Endothelial cell of umbilical vein (primary cell): Measurements from ENCODE around the gene CMTM4. TPM values are rescaled to one million over a fixed set of nuclear protein-coding genes. Genes with fewer than 3 reads are reported as not detected.

Source experiments
- BruUV-seq: library from RNA; stranded (reverse); fragments of 400-500 nt; replicated peaks from 2 replicates; lab custom pipeline; 2021; lab: Mats Ljungman, UMichigan
- CTCF ChIA-PET: fragments of 300-600, 350-600 bp; sonication (Branson Sonifier 250); formaldehyde crosslinking; loops from one replicate; lab custom pipeline; 2021; ENCODE audit warnings: antibody characterized with exemption, inconsistent platforms; lab: Charles Lee
- POLR2A ChIA-PET: fragments of 300-600, 350-600 bp; sonication (Branson Sonifier 250); formaldehyde crosslinking; loops from one replicate; lab custom pipeline; 2021; ENCODE audit warnings: antibody characterized with exemption, inconsistent platforms; lab: Charles Lee
- DNase-seq: peaks from one replicate; pipeline ENCODE4 v3.0.0-alpha.2; 2011; ENCODE audit warnings: low read depth, low spot score
- FAIRE-seq: peaks from 2 replicates; lab custom pipeline; 2011; peaks lifted over from hg19 to GRCh38; lab: Jason Lieb, UNC
- H2AFZ ChIP-seq: 2 replicates; pipeline ENCODE4 v1.6.0; 2012; ENCODE audit warnings: low read depth, low read length, control low read depth, inconsistent platforms
- H3K27ac ChIP-seq: 2 replicates; pipeline ENCODE4 v1.5.1; 2011; ENCODE audit warnings: low read depth, mild to moderate bottlenecking, control low read depth, low read length, moderate library complexity; ENCODE audit not compliant: insufficient read depth
- H3K27me3 ChIP-seq, 2 experiments: 2 replicates each; pipeline versions ENCODE4 v1.6.0 to v1.6.1; 2011; ENCODE audit warnings: low read length in 2 of 2, mixed read lengths in 1 of 2; ENCODE audit not compliant: control insufficient read depth in 2 of 2, insufficient read depth in 2 of 2
- H3K36me3 ChIP-seq, 2 experiments: 2 replicates in 1 of 2; 3 replicates in 1 of 2; pipeline ENCODE4 v1.5.1; 2011; ENCODE audit warnings: low read length in 2 of 2, mild to moderate bottlenecking in 1 of 2, moderate library complexity in 1 of 2; ENCODE audit not compliant: control insufficient read depth in 2 of 2, insufficient read depth in 2 of 2; ENCODE audit errors: extremely low read depth in 1 of 2
- H3K4me1 ChIP-seq: 3 replicates; pipeline ENCODE4 v1.5.1; 2011; ENCODE audit warnings: mild to moderate bottlenecking, low read length; ENCODE audit not compliant: control insufficient read depth, insufficient read depth; ENCODE audit errors: extremely low read depth
- H3K4me2 ChIP-seq: 2 replicates; pipeline ENCODE4 v1.6.1; 2011; ENCODE audit warnings: low read length, control low read depth, mixed read lengths; ENCODE audit not compliant: insufficient read depth
- H3K4me3 ChIP-seq, 3 experiments: fragments of 200-600 bp in 1 of 3; sonication (generic), shearing (Covaris generic) in 1 of 3; replicated peaks in 1 of 3; 2 replicates each; pipeline ENCODE4 v1.5.1; 2011 to 2016; ENCODE audit warnings: control low read depth in 3 of 3, low read length in 3 of 3, mild to moderate bottlenecking in 2 of 3, inconsistent platforms in 1 of 3, low read depth in 1 of 3, moderate library complexity in 1 of 3; ENCODE audit not compliant: insufficient read depth in 1 of 3
- H3K79me2 ChIP-seq: 2 replicates; pipeline ENCODE4 v1.6.0; 2012; ENCODE audit warnings: low read length, inconsistent platforms; ENCODE audit not compliant: control insufficient read depth, insufficient read depth
- H3K9ac ChIP-seq: replicated peaks from 2 replicates; pipeline ENCODE3; 2011; ENCODE audit warnings: low read length, control low read depth; ENCODE audit not compliant: insufficient read depth; ENCODE audit errors: extremely low read depth
- H3K9me1 ChIP-seq: replicated peaks from 3 replicates; pipeline ENCODE4 v1.6.0; 2011; ENCODE audit warnings: mild to moderate bottlenecking, low read length; ENCODE audit not compliant: control insufficient read depth, insufficient read depth; ENCODE audit errors: extremely low read depth
- H3K9me3 ChIP-seq: replicated peaks from 2 replicates; pipeline ENCODE4 v1.5.1; 2012; ENCODE audit warnings: low read length, inconsistent platforms; ENCODE audit not compliant: control insufficient read depth, insufficient read depth
- H4K20me1 ChIP-seq: replicated peaks from 2 replicates; pipeline ENCODE3; 2011; ENCODE audit warnings: mild to moderate bottlenecking, low read length; ENCODE audit not compliant: control insufficient read depth, insufficient read depth; ENCODE audit errors: extremely low read depth
- FOS ChIP-seq: IDR thresholded peaks from 2 replicates; pipeline ENCODE4 v1.6.1; 2011; ENCODE audit warnings: mild to moderate bottlenecking, low read length, moderate library complexity, borderline replicate concordance; ENCODE audit not compliant: insufficient read depth
- GATA2 ChIP-seq: IDR thresholded peaks from 2 replicates; pipeline ENCODE4 v1.7.0; 2011; ENCODE audit warnings: low read depth, mild to moderate bottlenecking, moderate library complexity, mixed read lengths, low read length; ENCODE audit not compliant: insufficient read length, insufficient read depth
- JUN ChIP-seq: IDR thresholded peaks from 2 replicates; pipeline ENCODE4 v1.6.1; 2011; ENCODE audit warnings: borderline replicate concordance, low read depth; ENCODE audit not compliant: insufficient read length, insufficient read depth
- POLR2AphosphoS5 ChIP-seq: IDR thresholded peaks from 2 replicates; pipeline ENCODE4 v1.6.1; 2012; ENCODE audit warnings: low read depth, mild to moderate bottlenecking, control low read depth, low read length, moderate library complexity; ENCODE audit not compliant: insufficient read depth
- dilution Hi-C: fragments of 300-500 bp; cut with MboI; formaldehyde crosslinking; loops from one replicate; pipeline ENCODE4 v1.15.0; 2019; ENCODE audit warnings: low sequenced_read_pairs; ENCODE audit not compliant: extremely low pct_ligation_motif_present
- intact Hi-C: fragments of 100-400 bp; cut with micrococcal nuclease; formaldehyde crosslinking; loops from one replicate; pipeline ENCODE4 v1.10.0; 2022
- polyA plus RNA-seq, 4 experiments: library from polyadenylated mRNA; depleted of rRNA in 3 of 4; stranded (reverse) in 3 of 4; unstranded in 1 of 4; fragments of >200 nt; gene quantifications; 2 replicates each; pipeline versions ENCODE4 v1.2.1 to v1.2.3, GENCODE V29; 2011 to 2012; ENCODE audit warnings: missing spikeins in 1 of 4
- total RNA-seq: library from RNA; stranded (reverse); gene quantifications from 2 replicates; pipeline ENCODE4 v1.2.3, GENCODE V29; 2021
- TF ChIP-seq, protein P1 (sequence below): IDR thresholded peaks from 2 replicates; pipeline ENCODE4 v1.6.1; 2011; ENCODE audit not compliant: insufficient read depth, insufficient read length

CMTM4 gene
- total and polyA plus RNA-seq, 2 donors (not counting 3 experiments of a cell fraction or from before 2014, with no cell fraction given) = 9.0 to 10.7 TPM

DNA sequence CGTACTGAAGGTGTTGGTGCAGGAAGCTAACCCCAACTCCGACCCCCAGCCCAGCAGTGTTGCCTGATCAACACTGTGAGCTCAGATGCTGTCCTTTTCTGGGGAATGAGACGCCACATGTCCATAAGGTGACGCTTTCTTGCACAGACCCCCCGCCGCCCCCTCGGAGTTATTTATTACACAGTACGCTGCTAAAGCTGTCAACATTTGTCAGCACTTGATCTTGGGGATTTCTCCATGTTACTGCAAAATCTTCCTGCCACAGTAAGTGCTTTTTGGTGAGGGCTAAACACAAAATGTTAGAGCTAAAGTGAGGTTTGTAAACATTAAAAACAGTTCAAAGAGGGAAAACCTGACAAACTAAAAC is 76.1 kb downstream of the CMTM4 start:
- FAIRE-seq (no peak), DNase-seq (no peak)
- Histone ChIP-seq H4K20me1 (no peaks in the 10 kb centered on the region), H3K79me2 (no peaks in the 10 kb centered on the region), H3K4me3 (no peak overlapping the region), H3K27ac (no peak overlapping the region), H3K9me1 (no peaks in the 10 kb centered on the region), H3K9ac (no peak overlapping the region), H3K4me2 (no peak overlapping the region), H3K27me3 (no peaks in the 10 kb centered on the region), H2AFZ (no peak overlapping the region), H3K36me3 (no peaks in the 10 kb centered on the region), H3K4me1 (peaks cover 20% of the 10 kb centered on the region), H3K9me3 (no peaks in the 10 kb centered on the region)
- TF ChIP-seq FOS = no peak
- no peak for TF ChIP-seq GATA2
- TF ChIP-seq JUN = no peak
- TF ChIP-seq, protein P1, sequence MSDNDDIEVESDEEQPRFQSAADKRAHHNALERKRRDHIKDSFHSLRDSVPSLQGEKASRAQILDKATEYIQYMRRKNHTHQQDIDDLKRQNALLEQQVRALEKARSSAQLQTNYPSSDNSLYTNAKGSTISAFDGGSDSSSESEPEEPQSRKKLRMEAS = no peak
- dilution Hi-C loops = no loop called here
- BruUV-seq = no TSS peak
- CTCF ChIA-PET = interaction anchor here (0.9 to 2.0 kb wide), 4 partner anchors 9 to 41 kb away, joined by 3 to 14 read pairs (median 4); no protein-coding TSS in a partner anchor
- POLR2A ChIA-PET = no interaction called here
- intact Hi-C loops = no loop called here

DNA sequence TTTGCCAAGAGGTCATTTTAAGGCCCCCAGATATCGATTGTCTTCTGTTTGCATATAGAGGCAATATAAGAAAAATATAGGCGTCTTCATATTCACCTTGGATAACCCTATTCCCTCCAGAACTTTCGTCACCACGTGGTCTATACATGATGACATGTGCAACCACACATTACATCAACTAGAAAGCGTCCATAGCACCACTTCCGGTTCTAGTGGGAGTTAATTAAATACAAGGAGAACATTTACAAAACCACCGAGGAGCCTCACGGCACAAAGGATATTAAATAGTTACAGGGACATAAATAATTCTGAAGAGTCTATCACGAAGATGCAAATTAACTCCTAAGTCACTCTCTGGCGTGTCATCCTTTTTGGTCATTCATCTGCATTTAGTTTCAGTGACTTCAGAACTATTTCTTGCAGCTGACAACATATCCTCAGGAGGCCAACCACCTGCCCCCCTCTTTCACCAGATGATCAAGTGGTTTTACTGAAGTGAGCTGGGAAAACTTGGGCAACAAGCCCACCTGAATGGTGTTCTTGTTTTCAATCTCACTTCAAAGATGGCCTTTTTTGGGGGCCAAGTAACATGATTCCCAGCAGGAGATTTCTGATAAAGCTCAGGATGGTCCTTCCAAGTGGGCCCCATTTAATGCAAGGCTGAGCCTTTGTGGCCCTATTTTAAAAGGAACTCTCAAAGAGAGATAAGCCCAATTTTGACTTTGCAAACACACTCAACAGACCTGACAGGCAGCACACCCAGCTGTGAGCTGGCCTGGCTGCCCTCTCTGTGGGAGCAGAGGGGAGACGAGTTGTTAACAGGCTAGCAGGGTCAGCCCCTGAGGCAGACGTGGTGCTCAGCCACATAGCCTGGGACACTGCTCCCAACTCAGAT is 76.8 kb downstream of the CMTM4 start:
- Histone ChIP-seq H3K79me2 (no peaks in the 10 kb centered on the region), H2AFZ (no peak overlapping the region), H3K9me3 (no peaks in the 10 kb centered on the region), H4K20me1 (no peaks in the 10 kb centered on the region), H3K27ac (no peak overlapping the region), H3K4me3 (no peak overlapping the region), H3K36me3 (no peaks in the 10 kb centered on the region), H3K4me2 (no peak overlapping the region), H3K4me1 (peaks cover 20% of the 10 kb centered on the region), H3K9ac (no peak overlapping the region), H3K9me1 (no peaks in the 10 kb centered on the region), H3K27me3 (no peaks in the 10 kb centered on the region)
- ChIA-PET POLR2A (no interaction called here), CTCF (interaction anchor here (0.9 to 2.3 kb wide), 7 partner anchors 9 to 211 kb away, joined by 3 to 22 read pairs (median 3); partner anchors contain the start of gene NAE1)
- intact Hi-C loops (no loop called here), dilution Hi-C loops (no loop called here)
- FAIRE-seq (no peak), DNase-seq (no peak)
- no TSS peak for BruUV-seq
- no peak for TF ChIP-seq POLR2AphosphoS5
